GM23338 (cell line): ENCODE data around the gene PSMA2.

Source experiments
- CREB1 ChIP-seq: fragments of 250-450 bp; sonication (Bioruptor Pico); IDR thresholded peaks from 2 replicates; pipeline ENCODE4 v1.5.0; 2020; ENCODE audit warnings: low read depth, mild to moderate bottlenecking, moderate library complexity
- CTCF ChIP-seq, 2 experiments: fragments of 200-600 bp in 1 of 2; sonication (generic) in 1 of 2; conservative IDR thresholded peaks; 2 replicates each; pipeline versions ENCODE4 v1.5.1 to v1.6.1; 2016 to 2017; ENCODE audit warnings: antibody characterized with exemption in 2 of 2, low read depth in 2 of 2, mild to moderate bottlenecking in 2 of 2, moderate library complexity in 1 of 2
- EZH2 ChIP-seq: fragments of 200-600 bp; sonication (generic); IDR thresholded peaks from one replicate; pipeline ENCODE4 v1.8.0; 2017; ENCODE audit warnings: antibody characterized with exemption, mild to moderate bottlenecking, low read depth; ENCODE audit not compliant: unreplicated experiment
- JUNB ChIP-seq: IDR thresholded peaks from one replicate; pipeline ENCODE4 v1.6.1; 2016; ENCODE audit warnings: antibody characterized with exemption; ENCODE audit not compliant: unreplicated experiment
- POLR2AphosphoS5 ChIP-seq: IDR thresholded peaks from 2 replicates; pipeline ENCODE4 v1.6.1; 2016; ENCODE audit warnings: antibody characterized with exemption, low read depth

- TF ChIP-seq EZH2, result no peak
- no peak for TF ChIP-seq CTCF (conservative IDR thresholded peaks at IDR 0.05; ENCODE audit: low read depth in 2 of 2)
- no peak for TF ChIP-seq JUNB
- no peak for TF ChIP-seq POLR2AphosphoS5
- no peak for TF ChIP-seq CREB1 (CRISPR knock-in tag)
Observed at GRCh38 chr7:42934291-42934690, 2.3 kb upstream of the PSMA2 start.
